ENCODE measurements around the gene AUTS2. TPM values are rescaled to one million over a fixed set of nuclear protein-coding genes. Genes with fewer than 3 reads are reported as not detected.

The AUTS2 gene
- total RNA-seq, 2 donors from 2014 or later: 8.6 TPM

GRCh38 chr7:70830426-70830825, 1232.2 kb downstream of the AUTS2 start:
- no peaks in the 10 kb centered on the region for H3K27me3 ChIP-seq
- peaks cover 0 to 6% of the 10 kb centered on the region in 2 donors for H3K9me3 ChIP-seq
- no peaks in the 10 kb centered on the region for H3K36me3 ChIP-seq
- no peak overlapping the region for H3K4me3 ChIP-seq
- TF ChIP-seq CTCF (IDR thresholded peaks at IDR 0.05): no peak
- peaks cover 0 to 10% of the 10 kb centered on the region in 2 donors for H3K4me1 ChIP-seq
- DNase-seq (ENCODE audit: low spot score): no peak
- no peak overlapping the region for H3K27ac ChIP-seq

- no peak overlapping the region for H3K27ac ChIP-seq
- no peaks in the 10 kb centered on the region for H3K27me3 ChIP-seq
- peaks cover 0 to 10% of the 10 kb centered on the region in 2 donors for H3K4me1 ChIP-seq
- DNase-seq (ENCODE audit: low spot score): no peak
- no peak for TF ChIP-seq CTCF (IDR thresholded peaks at IDR 0.05)
- no peak overlapping the region for H3K4me3 ChIP-seq
- no peaks in the 10 kb centered on the region for H3K36me3 ChIP-seq
- H3K9me3 ChIP-seq: peaks cover 0 to 6% of the 10 kb centered on the region in 2 donors
Measured at GRCh38 chr7:70833726-70834125, 1235.5 kb downstream of the AUTS2 start.

GRCh38 chr7:70834424-70834823, 1236.1 kb downstream of the AUTS2 start:
- H3K36me3 ChIP-seq: no peaks in the 10 kb centered on the region
- peaks cover 0 to 6% of the 10 kb centered on the region in 2 donors for H3K9me3 ChIP-seq
- H3K4me3 ChIP-seq: no peak overlapping the region
- H3K27ac ChIP-seq: no peak overlapping the region
- DNase-seq (ENCODE audit: low spot score): no peak
- H3K27me3 ChIP-seq: no peaks in the 10 kb centered on the region
- peaks cover 0 to 6% of the 10 kb centered on the region in 2 donors for H3K4me1 ChIP-seq
- no peak for TF ChIP-seq CTCF (IDR thresholded peaks at IDR 0.05)

GRCh38 chr7:70835658-70836057, 1237.4 kb downstream of the AUTS2 start:
- Histone ChIP-seq H3K36me3 (no peaks in the 10 kb centered on the region), H3K9me3 (peaks cover 0 to 6% of the 10 kb centered on the region in 2 donors), H3K27ac (no peak overlapping the region), H3K4me1 (no peaks in the 10 kb centered on the region), H3K4me3 (no peak overlapping the region), H3K27me3 (no peaks in the 10 kb centered on the region)
- no peak for DNase-seq (ENCODE audit: low spot score)
- TF ChIP-seq CTCF (IDR thresholded peaks at IDR 0.05): no peak

GRCh38 chr7:70836279-70836678, 1238.0 kb downstream of the AUTS2 start:
- H3K27me3 ChIP-seq: no peaks in the 10 kb centered on the region
- no peak for TF ChIP-seq CTCF (IDR thresholded peaks at IDR 0.05)
- no peak overlapping the region for H3K27ac ChIP-seq
- H3K4me3 ChIP-seq: no peak overlapping the region
- no peak for DNase-seq (ENCODE audit: low spot score)
- H3K36me3 ChIP-seq: no peaks in the 10 kb centered on the region
- no peaks in the 10 kb centered on the region for H3K4me1 ChIP-seq
- peaks cover 0 to 6% of the 10 kb centered on the region in 2 donors for H3K9me3 ChIP-seq

- TF ChIP-seq CTCF (IDR thresholded peaks at IDR 0.05): no peak
- DNase-seq (ENCODE audit: low spot score): no peak
Measured at GRCh38 chr7:70836946-70837345, 1238.7 kb downstream of the AUTS2 start.

More at GRCh38 chr7:70836946-70837345, 1238.7 kb downstream of the AUTS2 start:
- H3K27me3 ChIP-seq: no peaks in the 10 kb centered on the region
- H3K4me3 ChIP-seq: no peak overlapping the region
- no peak overlapping the region for H3K27ac ChIP-seq
- H3K9me3 ChIP-seq: peaks cover 0 to 6% of the 10 kb centered on the region in 2 donors
- no peaks in the 10 kb centered on the region for H3K4me1 ChIP-seq
- no peaks in the 10 kb centered on the region for H3K36me3 ChIP-seq

Data from right atrium auricular region (tissue), 2 donors.